ENCODE data around the gene RPL4.
"Not testable (repeated sequence)": the region's sequence is repeated elsewhere in the genome, so short reads cannot be mapped to it uniquely, and the experiment has no call there.

The RPL4 gene

DNA sequence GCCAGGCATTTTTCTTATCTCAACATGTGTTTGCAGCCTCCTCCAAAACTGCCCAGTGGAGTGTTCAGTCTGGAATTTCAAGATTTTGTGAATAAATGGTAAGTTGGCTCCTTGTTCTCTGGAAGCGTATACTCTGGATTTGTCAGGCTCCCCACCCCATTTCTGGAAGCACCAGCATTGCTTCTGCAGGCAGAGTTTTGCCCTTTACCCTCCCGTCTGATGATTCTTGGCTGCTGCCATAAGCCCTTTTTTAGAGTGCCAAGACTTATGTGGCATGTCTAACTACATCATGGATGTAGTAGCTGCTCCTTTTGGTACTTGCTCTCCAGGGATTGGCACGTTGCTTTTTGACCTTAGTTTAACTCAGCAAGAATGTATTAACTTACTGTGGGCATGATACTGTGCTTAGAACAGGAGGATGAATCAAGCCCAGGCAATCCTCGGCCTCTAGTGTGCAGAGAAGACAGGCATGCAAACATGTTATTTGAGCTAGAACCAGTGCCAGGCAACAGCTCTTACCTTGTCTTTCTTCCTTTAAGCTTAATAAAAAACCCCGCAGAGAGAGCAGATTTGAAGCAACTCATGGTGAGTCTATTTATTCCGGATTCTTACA lies 15.4 kb downstream of the RPL4 start:
- DNase-seq: no peak

- DNase-seq: no peak
Measured at GRCh38 chr15:66488525-66488924, 16.1 kb downstream of the RPL4 start.

GRCh38 chr15:66486887-66487286 lies 17.8 kb downstream of the RPL4 start:
- DNase-seq: no peak

DNA sequence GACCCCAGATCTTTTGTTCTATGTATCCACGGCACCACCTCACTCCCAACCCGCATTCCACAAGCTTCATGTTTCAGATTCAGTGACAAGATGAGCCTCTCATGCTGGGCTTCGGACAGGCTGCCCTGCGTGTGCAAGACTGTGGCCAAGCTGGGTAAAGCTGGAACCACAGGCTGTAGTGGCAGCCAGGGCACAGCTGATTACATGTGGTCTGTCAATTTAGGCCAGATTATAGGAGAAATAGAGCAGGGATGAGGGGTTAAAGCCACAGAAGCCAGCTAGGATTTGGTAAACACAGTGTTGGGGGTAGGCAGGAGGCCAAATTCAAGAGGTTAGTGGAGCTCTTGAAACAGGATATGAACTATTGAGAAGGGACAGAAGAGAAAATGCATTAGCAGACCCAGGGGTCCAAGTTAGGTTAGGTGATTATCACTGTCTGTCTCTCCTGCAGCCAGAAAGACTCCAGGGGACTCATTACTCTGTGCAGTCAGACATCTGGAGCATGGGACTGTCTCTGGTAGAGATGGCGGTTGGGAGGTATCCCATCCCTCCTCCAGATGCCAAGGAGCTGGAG lies 20.0 kb downstream of the RPL4 start:
- no peak for DNase-seq

- no peak for DNase-seq
Measured at GRCh38 chr15:66483131-66483566, 21.5 kb downstream of the RPL4 start.

GRCh38 chr15:66482539-66482938 lies 22.1 kb downstream of the RPL4 start:
- DNase-seq: no peak

GRCh38 chr15:66481107-66481856 lies 23.4 kb downstream of the RPL4 start:
- DNase-seq: no peak

GRCh38 chr15:66480267-66480666 lies 24.4 kb downstream of the RPL4 start:
- no peak for DNase-seq

GRCh38 chr15:66477011-66477410 lies 27.6 kb downstream of the RPL4 start:
- no peak for DNase-seq

GRCh38 chr15:66476535-66476934 lies 28.1 kb downstream of the RPL4 start:
- no peak for DNase-seq

DNA sequence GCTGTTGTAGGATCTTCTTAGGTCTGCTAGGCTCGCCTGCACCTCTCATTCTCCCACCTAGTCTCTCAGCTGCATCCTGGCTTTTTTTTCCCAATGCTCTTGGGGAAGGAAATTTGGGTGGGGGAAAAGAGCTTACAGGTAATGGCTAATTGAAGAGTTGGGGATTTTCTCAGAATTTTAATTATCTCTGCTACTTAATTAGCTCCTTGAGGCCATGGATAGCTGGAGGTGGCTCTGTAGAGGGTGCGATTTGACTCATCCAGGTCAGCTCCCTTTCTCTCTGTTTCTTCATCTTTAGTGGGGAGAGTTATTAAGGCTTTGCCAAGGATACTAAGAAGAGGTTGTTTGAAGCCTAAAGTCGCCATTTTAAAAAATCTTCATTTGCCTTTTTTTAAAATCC lies 29.7 kb downstream of the RPL4 start:
- no peak for DNase-seq

DNA sequence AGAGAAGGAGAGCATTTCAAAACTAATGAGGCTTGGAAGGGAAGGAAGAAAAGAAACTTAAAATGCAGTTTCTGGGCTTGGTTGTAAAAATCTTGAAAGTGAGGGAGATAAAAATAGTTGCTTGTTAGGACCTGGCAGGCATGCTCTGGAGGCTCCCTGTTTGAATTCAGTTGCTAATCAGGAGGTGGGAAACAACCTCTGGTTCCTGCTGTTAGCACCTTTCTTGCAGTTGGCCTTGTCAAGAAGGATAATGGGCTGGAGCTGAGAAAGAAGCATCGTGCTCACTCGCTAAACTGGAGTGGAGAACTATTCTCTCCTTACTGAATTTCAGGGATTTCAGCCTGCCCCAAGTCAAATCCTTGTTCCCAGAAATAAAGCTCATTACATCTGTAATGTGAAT lies 30.5 kb downstream of the RPL4 start:
- no peak for DNase-seq

- no peak for DNase-seq
Measured at GRCh38 chr15:66472176-66472999, 32.3 kb downstream of the RPL4 start.

- not testable (repeated sequence) for DNase-seq
Measured at GRCh38 chr15:66470825-66471224, 33.8 kb downstream of the RPL4 start.

GRCh38 chr15:66467162-66468040 lies 37.3 kb downstream of the RPL4 start:
- not testable (repeated sequence) for DNase-seq

- DNase-seq: not testable (repeated sequence)
Measured at GRCh38 chr15:66465294-66465693, 39.4 kb downstream of the RPL4 start.

GRCh38 chr15:66462627-66463026 lies 42.0 kb downstream of the RPL4 start:
- DNase-seq: no peak

GRCh38 chr15:66461917-66462316 lies 42.7 kb downstream of the RPL4 start:
- no peak for DNase-seq

GRCh38 chr15:66461294-66461693 lies 43.4 kb downstream of the RPL4 start:
- not testable (repeated sequence) for DNase-seq

DNA sequence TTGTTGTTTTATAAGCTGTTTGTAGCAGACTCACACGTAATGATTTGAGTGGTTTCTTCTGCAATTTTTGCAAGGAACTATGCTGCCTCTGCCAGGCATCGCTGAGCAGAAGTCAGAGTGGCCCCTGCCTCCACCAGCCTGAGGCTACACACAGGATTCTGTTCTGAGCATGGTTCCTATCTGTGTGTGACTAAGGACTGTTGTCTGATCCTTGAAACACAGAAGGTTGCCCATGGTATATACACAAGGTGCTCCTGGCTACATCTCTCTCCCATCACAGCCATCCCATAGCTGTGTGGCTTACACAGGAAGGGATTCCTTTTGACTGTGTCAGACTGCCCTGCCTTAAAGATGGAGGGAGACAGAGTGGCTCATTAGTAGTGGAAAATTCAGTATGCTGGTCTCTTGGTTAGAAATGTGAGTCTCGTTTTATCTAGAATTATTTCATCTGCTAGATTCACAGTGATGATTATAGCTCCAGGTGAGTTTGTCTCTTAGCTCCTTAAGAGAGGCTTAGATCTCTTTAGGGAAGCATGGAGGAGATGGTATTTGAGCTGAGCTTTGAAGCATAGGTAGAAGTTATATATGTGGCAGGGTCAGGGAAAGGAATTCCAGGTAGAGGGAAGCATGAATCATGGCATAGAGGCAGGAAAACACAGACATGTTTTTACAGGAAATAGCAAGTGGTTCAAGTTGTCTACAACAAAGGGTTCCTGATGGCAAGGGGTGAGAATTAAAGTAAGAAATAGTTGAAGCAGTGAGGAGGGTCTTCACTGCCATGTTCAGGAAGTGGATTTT lies 44.6 kb downstream of the RPL4 start:
- no peak for DNase-seq

DNA sequence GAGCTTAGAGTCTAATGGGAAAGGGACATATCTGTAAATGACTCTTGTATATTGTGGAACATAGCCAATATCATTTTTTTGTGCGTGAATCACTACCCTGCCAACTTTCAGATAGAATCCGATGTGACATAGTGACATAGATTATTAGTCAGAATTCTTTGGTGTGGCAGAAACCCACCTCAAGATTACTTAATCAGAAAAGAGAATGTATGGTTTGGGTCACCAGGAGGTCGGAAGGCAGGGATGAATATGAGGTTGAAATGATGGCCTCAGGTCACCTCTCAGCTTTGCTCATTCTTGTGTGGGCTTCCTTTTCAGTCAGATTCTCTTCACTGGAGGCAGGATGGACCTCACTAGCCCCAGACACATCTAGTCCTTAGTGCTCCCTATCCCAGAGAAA lies 48.4 kb downstream of the RPL4 start:
- no peak for DNase-seq

DNA sequence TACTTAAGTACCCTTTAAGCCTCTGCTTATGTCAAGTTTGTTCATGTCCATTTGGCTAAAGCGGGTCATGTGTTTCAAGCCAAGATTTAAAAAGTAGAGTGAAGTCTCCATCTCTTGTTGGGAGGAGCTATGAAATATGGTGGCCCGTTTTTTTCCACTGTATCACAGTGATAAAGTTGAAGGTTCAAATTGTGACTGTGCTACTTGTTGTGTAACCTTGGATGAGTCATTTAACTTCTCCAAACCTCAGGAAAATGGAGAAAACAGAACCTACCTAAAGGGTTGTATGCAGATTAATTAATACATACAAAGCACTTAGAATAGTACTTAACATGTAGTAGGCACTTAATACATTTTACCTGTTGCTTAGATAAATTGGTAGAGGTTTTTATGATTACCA lies 50.5 kb downstream of the RPL4 start:
- no peak for DNase-seq

Data from SHP77 treated with DMSO at 0.1 percent for 48 hours (cell line).